NAMALWA (cell line): ENCODE measurements around the gene MACROH2A1.
"Not testable (repeated sequence)": the region's sequence is repeated elsewhere in the genome, so short reads cannot be mapped to it uniquely, and the experiment has no call there.

Experiments used
- DNase-seq: peaks from one replicate; pipeline ENCODE4 v3.0.0-alpha.2; 2015; ENCODE audit warnings: low spot score

The MACROH2A1 gene

GRCh38 chr5:135376961-135377624 is 21.9 kb downstream of the MACROH2A1 start:
- no peak for DNase-seq

GRCh38 chr5:135375040-135375793 is 23.8 kb downstream of the MACROH2A1 start:
- DNase-seq: no peak

DNA sequence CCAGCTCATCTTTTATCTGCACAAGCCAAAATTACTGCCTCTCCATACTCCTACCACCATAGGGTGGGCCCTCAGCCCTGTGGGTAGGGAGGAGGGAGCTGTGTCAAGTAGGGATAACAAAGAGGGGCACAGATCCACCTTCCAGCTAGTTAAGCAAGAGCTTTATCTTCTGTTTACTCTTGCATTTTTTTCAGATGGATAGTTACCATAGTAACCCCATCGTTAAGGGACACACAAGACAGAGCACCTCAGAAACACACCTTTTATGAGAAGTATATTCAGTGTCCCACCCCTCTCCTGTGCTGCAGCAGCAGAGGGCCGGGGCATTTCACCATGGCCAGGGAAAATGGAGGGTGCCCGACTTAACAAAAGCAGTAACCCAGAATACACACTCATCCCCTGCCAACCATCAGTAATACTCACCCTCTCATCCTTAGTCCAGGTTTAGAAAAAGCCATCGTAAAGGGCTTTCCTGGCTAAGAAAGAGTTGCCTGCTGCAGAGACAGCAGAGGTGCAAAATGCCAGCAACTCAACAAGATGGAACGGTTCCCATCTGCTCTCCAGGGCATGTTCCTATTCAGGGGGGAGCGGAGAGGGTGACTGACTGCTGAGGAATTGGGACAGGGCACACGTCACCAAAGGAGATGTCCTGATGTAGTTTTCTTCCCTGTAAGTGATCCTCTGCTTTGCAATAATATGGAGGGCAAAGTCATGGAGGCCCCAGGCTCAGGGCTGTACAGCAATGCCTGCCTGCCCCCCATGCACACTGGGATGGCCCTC is 25.1 kb downstream of the MACROH2A1 start:
- DNase-seq: no peak

DNA sequence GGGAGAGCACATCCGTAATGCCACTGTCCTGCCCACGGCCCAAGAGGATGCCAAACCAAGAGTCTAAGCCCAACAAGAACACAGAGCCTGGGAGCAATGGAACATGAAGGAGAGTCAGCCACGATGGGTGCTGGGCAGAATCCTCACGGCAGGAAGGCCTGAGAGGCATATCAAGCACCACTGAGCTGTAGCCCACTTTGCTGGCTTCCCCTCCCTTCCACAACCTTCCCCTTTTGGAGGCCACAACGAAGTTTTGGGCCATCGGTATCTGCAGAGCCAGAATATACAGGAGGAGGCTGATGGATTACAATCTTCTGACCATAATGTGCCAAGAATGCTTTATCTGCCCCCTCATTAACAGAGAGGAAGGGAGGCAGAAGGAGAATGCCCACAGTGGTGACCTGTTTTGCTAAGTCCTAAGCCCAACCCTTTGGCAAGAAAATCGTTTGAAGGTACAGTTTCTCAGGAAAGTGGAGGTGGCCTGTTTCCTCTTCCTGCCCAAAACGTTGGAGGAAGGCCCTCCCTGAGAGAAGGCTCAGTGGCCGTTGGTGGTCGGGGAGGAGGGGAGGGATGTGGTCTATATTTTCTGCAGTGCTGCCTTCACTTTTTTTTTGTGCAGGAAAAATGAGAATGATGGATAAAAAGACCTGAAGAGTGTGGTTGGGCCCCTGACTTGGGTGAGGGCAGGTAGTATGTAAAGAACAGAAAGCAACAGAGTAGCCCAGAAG is 26.2 kb downstream of the MACROH2A1 start:
- no peak for DNase-seq

DNA sequence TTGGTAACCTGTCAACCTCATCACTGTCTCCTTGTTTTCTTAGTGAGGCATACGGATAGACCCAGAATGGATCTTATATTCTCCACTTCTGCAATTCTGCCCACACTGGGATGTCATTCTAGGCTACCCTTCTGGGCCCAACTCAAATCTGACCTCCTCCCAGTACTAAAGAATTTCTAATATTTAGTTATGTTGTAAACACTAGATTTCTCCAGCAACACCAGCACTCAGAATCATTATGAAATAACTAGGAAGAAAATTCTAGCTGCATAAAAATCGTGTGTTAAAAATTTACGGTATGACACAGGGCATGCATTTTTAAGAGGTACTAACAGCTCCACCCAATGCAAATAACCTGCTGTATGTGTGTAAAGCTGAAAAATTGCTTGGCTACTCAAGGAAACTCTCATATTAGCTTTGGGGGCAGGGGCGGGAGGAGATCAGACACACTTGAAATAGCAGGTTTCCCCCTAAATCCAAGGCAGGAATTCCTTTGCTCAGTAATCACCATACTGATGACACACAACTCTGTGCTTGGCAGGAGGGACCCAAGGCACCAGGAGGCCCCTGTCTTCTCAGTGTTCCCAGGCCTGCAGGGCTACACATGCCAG is 27.3 kb downstream of the MACROH2A1 start:
- no peak for DNase-seq

GRCh38 chr5:135369952-135370351 is 29.1 kb downstream of the MACROH2A1 start:
- no peak for DNase-seq

GRCh38 chr5:135367554-135367953 is 31.5 kb downstream of the MACROH2A1 start:
- no peak for DNase-seq

GRCh38 chr5:135367076-135367475 is 32.0 kb downstream of the MACROH2A1 start:
- no peak for DNase-seq

GRCh38 chr5:135365281-135365680 is 33.8 kb downstream of the MACROH2A1 start:
- DNase-seq: no peak

DNA sequence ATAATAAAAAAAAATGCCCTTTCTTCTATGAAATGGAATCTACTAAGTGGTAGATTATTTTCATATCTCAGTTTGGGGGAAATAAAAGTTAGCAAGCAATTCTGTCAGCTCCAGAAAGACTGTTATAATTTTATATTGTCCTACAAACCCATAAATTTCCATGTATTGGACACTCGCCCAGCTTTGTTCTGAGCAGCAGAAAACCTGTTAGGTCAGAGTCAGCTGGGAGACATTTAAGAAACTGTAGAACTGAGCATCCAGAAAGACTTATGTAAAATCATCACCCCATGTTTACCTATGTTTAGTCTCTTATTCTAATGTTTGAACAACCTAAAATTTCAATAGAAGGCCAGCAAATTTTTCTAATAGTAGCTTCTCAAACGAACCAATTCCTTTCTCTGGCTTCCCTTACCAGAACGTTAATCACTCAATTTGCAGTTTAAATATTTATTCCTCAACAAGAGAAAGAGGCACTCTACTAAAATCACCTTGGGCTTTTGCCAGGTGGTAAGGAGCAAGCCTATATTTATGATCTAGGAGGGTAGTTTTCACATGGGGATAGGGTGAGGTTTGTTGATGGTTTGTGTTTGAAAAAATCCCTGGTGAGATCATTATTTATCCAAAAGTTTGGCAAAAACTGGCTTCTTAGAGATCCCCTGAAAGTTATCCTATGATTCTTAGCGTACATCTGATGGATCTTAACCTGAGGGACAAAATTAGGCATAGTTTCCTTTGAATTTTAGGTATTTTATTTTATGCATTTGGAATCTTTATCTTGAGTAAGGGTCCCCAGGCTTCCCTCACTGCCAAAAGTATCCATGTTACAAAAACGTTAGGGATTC is 34.4 kb downstream of the MACROH2A1 start:
- no peak for DNase-seq

- DNase-seq: not testable (repeated sequence)
Measured at GRCh38 chr5:135363342-135363741, 35.7 kb downstream of the MACROH2A1 start.

- DNase-seq: no peak
Measured at GRCh38 chr5:135362102-135362501, 36.9 kb downstream of the MACROH2A1 start.

- no peak for DNase-seq
Measured at GRCh38 chr5:135360278-135361274, 38.5 kb downstream of the MACROH2A1 start.

DNA sequence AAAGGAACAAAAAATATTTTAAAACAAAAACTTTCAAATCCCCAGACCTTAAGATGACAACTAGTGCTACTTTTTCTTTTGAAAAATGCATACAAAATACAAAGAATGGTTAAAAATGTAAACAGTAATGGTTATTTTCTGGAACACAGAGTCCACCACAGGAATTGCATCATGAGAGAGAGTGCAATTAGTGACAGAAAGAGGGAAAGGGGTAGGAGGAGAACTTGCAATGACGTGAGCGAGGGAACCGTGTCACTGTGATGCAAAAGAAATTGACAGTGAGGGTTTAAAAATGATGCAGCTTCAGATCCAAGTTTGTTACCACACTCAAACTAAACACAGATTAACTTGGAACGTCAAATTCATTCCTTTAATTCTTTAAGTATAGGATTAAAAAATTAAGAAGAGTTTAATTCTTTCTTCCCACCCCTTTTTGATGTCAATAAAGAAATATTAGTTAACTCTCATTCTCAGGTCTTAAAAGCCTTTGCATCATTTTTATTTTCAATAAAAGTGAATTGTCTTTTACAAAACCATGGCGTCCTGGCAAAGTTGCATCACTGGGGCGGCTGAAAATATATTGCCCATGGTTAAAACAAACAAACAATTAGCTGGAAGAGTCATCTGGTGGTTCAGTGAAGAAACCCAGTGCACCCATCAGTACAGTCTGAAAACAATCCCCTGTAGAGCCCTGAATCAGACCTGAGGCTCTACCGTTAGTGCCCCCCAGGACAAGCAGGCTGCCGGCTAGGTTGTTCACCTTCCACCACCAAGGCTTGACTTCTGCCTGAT is 39.5 kb downstream of the MACROH2A1 start:
- no peak for DNase-seq

DNA sequence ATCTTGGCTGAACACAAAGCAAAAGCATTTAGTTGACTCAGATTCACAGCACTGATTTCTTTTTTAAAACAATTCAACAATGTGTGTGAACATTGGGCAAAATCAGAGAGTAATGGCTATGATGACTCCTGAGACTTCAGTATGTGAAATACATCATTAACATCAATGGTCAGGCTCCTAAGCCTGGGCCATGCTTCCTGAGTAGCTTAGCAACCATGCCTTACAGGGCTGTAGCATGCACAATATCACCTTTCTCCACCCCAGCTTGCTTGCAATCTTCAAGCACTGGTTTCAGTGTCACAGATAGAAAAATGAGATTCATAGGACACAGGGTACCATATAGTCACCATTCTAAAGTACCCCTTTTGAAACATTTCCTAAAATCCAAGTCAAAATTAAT is 41.3 kb downstream of the MACROH2A1 start:
- DNase-seq: no peak

DNA sequence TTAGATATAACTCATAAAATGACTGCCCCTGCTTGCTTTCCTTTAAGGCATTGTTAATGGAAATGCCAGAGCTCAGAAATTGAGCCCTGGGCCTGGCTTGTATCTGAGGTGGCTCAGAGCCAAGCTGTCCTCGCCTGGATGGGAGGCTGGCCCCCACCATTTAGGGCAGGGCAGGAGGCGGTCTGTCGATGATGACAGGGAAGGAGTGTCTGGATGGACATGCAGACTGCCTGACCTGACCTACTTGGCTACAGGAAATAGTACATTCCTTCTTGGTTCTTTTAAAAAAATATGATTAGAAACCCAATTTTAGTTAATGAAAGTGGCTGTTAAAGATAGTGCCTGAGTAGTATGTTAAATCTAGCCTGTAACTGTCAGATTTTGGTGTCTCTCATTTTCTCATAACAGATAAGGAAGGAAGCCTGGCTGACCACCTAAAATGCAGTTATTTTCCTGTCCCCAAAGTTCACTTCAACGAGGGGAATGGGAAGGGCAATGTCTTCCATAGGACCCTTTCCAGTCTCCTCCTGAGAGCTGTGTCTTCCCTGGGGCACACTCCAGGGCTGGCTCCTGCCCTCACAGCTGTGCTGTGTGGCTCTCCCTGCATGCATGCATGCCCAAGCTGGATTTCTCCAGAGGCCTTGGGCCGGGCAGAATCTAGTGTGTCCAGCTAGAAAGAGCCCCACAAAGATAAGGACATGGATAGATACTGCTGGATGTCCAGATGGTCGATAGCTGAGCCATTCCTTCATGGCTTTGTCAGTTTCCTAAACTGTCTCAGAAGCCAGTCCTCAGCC is 42.3 kb downstream of the MACROH2A1 start:
- DNase-seq: no peak

GRCh38 chr5:135355169-135355568 is 43.9 kb downstream of the MACROH2A1 start:
- no peak for DNase-seq
